MG63 (cell line): ENCODE data around the gene PLA2G4B. TPM values are rescaled to one million over a fixed set of nuclear protein-coding genes. Genes with fewer than 3 reads are reported as not detected.

ENCODE experiments used
- DNase-seq: peaks from one replicate; pipeline ENCODE4 v3.0.0-alpha.2; 2020
- H3K27me3 ChIP-seq: fragments of 250-450 bp; sonication (Bioruptor Pico); 2 replicates; pipeline ENCODE4 v1.5.1; 2020; ENCODE audit warnings: mild to moderate bottlenecking, moderate library complexity
- H3K36me3 ChIP-seq: fragments of 250-450 bp; sonication (Bioruptor Pico); 2 replicates; pipeline ENCODE4 v1.5.1; 2020; ENCODE audit warnings: mild to moderate bottlenecking, moderate library complexity
- H3K4me3 ChIP-seq: fragments of 250-450 bp; sonication (Bioruptor Pico); 2 replicates; pipeline ENCODE4 v1.5.1; 2020; ENCODE audit warnings: mild to moderate bottlenecking, moderate library complexity
- H3K9me3 ChIP-seq: fragments of 250-450 bp; sonication (Bioruptor Pico); 2 replicates; pipeline ENCODE4 v1.5.1; 2020; ENCODE audit warnings: mild to moderate bottlenecking, moderate library complexity
- total RNA-seq: library from RNA; depleted of rRNA; stranded (reverse); fragments of >200 nt; shearing (Covaris generic); gene quantifications from 2 replicates; pipeline ENCODE4 v1.2.3, GENCODE V29; 2014; ENCODE audit warnings: low replicate concordance

The PLA2G4B gene
- total RNA-seq, 1 experiment from 2014 or later, result 0.20 TPM

DNA sequence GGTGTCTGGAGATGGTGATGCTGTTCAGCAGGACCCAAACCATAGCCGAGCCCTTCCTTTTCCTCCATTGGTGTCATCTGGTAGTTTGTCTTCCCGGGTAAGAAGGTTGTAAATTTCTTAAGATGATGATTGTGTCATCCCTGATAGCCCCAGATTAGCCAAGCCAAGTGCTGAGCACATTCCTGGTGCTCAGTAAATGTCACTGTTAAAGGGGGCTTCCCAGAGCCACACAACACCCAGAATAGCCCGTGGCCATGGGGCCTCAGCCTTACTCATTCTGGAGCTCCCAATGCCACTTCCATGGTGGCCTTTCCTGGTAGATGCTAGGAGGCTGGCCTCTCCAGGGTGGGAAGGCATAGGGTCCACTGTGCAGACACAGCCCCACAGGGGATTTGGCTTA is 4.6 kb upstream of the PLA2G4B start:
- DNase-seq, result no peak
- Histone ChIP-seq H3K27me3 (no peaks in the 10 kb centered on the region), H3K4me3 (no peak overlapping the region), H3K9me3 (no peaks in the 10 kb centered on the region), H3K36me3 (no peaks in the 10 kb centered on the region)

DNA sequence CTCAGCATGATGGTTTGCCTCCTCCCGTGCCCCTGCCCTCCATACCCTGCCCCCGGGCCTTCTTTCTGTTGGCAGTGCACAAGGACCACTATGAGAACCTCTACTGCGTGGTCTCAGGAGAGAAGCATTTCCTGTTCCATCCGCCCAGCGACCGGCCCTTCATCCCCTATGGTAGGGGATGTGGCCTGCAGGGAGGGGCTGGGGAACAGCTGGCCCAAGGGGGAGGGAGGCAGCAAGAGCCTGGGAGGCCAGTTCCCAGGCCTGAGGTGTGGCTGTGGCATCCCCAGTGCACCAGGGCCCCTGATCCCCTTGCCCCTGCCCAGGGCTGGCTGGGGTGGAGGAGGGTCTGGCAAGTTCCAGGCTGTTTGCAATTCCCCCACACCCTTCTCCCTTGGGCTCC is 2.6 kb upstream of the PLA2G4B start:
- Histone ChIP-seq H3K4me3 (no peak overlapping the region), H3K9me3 (no peaks in the 10 kb centered on the region), H3K36me3 (no peaks in the 10 kb centered on the region), H3K27me3 (no peaks in the 10 kb centered on the region)
- no peak for DNase-seq

DNA sequence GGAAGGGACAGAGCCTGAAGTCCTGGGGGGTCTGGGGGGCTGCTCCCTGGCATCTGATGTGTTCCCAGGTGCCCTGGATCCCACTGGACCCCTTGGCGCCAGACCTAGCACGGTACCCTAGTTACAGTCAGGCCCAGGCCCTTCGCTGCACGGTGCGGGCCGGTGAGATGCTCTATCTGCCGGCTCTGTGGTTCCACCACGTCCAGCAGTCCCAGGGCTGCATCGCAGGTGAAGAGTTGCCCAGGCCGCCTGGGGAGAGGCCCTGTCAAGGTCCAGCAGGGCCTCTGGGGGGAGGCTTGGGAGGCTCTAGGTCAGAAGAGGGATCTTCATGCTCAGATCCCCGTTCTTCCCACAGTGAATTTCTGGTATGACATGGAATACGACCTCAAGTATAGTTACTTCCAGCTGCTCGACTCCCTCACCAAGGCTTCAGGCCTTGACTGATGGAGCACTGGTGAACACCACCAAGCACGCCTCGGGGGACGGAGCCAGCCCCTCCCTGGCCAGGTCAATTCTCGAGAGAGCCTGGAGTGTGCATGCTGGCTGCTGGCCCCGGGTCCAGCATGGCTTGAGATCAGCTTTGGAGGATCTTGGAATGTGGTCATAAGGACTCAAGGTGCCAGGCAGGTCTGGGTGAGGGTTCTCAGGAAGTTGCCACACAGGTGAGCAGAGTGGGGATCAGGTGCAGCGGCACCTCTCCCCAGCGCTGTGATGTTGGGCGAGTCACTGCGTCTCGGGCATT is 1.8 kb upstream of the PLA2G4B start:
- DNase-seq, result no peak
- H3K4me3 ChIP-seq, result no peak overlapping the region
- H3K9me3 ChIP-seq, result no peaks in the 10 kb centered on the region
- no peaks in the 10 kb centered on the region for H3K27me3 ChIP-seq
- no peaks in the 10 kb centered on the region for H3K36me3 ChIP-seq

GRCh38 chr15:41839781-41840491 is 1.3 kb downstream of the PLA2G4B start:
- H3K36me3 ChIP-seq, result no peaks in the 10 kb centered on the region
- no peak overlapping the region for H3K4me3 ChIP-seq
- no peaks in the 10 kb centered on the region for H3K9me3 ChIP-seq
- no peak for DNase-seq
- H3K27me3 ChIP-seq, result no peaks in the 10 kb centered on the region

GRCh38 chr15:41840673-41841072 is 2.0 kb downstream of the PLA2G4B start:
- DNase-seq, result no peak
- no peak overlapping the region for H3K4me3 ChIP-seq

GRCh38 chr15:41841131-41841530 is 2.5 kb downstream of the PLA2G4B start:
- no peaks in the 10 kb centered on the region for H3K36me3 ChIP-seq
- no peak for DNase-seq
- H3K9me3 ChIP-seq, result no peaks in the 10 kb centered on the region
- H3K27me3 ChIP-seq, result no peaks in the 10 kb centered on the region
- no peak overlapping the region for H3K4me3 ChIP-seq

More at GRCh38 chr15:41840673-41841072, 2.0 kb downstream of the PLA2G4B start:
- Histone ChIP-seq H3K27me3 (no peaks in the 10 kb centered on the region), H3K36me3 (no peaks in the 10 kb centered on the region), H3K9me3 (no peaks in the 10 kb centered on the region)

GRCh38 chr15:41842229-41842628 is 3.6 kb downstream of the PLA2G4B start:
- no peak for DNase-seq
- no peaks in the 10 kb centered on the region for H3K27me3 ChIP-seq

DNA sequence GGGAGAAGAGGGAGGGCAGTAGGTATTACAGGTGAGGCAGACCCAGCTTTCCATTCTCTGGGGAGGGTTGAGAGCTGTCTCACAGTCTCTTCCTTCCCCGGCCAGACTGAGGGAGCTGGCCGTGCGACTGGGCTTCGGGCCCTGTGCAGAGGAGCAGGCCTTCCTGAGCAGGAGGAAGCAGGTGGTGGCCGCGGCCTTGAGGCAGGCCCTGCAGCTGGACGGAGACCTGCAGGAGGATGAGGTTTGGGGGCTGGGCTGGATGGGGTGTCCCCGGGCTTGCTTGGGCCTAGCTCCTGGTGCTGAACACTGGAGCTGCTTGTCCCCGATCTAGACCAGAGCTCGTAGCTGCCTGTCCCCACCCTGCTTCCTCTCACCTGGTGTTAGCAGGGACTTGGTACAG is 4.9 kb downstream of the PLA2G4B start:
- no peak overlapping the region for H3K4me3 ChIP-seq
- DNase-seq, result no peak

More at GRCh38 chr15:41842229-41842628, 3.6 kb downstream of the PLA2G4B start:
- Histone ChIP-seq H3K4me3 (no peak overlapping the region), H3K36me3 (no peaks in the 10 kb centered on the region), H3K9me3 (no peaks in the 10 kb centered on the region)

DNA sequence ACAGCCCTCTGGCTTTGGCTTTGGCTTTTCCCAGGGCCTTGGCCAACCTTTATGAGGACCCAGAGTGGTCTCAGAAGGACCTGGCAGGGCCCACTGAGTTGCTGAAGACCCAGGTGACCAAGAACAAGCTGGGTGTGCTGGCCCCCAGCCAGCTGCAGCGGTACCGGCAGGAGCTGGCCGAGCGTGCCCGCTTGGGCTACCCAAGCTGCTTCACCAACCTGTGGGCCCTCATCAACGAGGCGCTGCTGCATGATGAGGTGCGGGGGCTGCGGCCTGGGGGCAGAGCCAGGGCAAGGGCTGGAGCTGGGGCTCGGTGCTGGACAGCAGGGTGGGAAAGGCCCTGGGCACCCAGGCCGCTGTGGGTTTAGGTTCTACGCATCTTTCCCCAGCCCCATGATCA is 6.2 kb downstream of the PLA2G4B start:
- DNase-seq, result no peak
- H3K36me3 ChIP-seq, result no peaks in the 10 kb centered on the region
- no peak overlapping the region for H3K4me3 ChIP-seq
- no peaks in the 10 kb centered on the region for H3K9me3 ChIP-seq
- no peaks in the 10 kb centered on the region for H3K27me3 ChIP-seq

More for the DNA sequence above, 4.9 kb downstream of the PLA2G4B start:
- Histone ChIP-seq H3K9me3 (no peaks in the 10 kb centered on the region), H3K36me3 (no peaks in the 10 kb centered on the region), H3K27me3 (no peaks in the 10 kb centered on the region)

- no peaks in the 10 kb centered on the region for H3K27me3 ChIP-seq
- DNase-seq, result no peak
Observed at GRCh38 chr15:41847206-41847605, 8.6 kb downstream of the PLA2G4B start.

GRCh38 chr15:41847981-41848380 is 9.3 kb downstream of the PLA2G4B start:
- no peak overlapping the region for H3K4me3 ChIP-seq

More at GRCh38 chr15:41847206-41847605, 8.6 kb downstream of the PLA2G4B start:
- Histone ChIP-seq H3K9me3 (no peaks in the 10 kb centered on the region), H3K4me3 (no peak overlapping the region), H3K36me3 (no peaks in the 10 kb centered on the region)

DNA sequence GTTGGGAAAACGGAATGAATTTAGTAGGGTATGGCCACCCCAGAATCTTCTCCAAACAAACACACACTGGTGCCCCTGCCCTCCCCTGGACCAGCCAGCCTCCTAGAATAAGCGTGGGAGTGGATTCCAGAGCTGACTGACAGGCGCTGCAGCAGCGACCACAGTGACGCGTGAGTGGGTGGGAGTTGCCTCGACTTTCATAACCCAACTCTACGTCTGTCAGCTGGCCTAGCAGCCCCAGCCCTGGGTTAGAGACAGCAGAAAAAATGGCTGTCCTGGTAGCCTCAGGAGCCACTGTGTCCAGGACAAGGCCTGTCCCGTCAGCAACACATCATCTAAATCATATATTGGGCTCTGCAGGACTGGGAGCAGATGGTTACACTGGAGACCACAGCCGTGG is 10.0 kb downstream of the PLA2G4B start:
- Histone ChIP-seq H3K4me3 (no peak overlapping the region), H3K36me3 (no peaks in the 10 kb centered on the region)
- DNase-seq, result no peak

More at GRCh38 chr15:41847981-41848380, 9.3 kb downstream of the PLA2G4B start:
- Histone ChIP-seq H3K9me3 (no peaks in the 10 kb centered on the region), H3K27me3 (no peaks in the 10 kb centered on the region), H3K36me3 (no peaks in the 10 kb centered on the region)
- no peak for DNase-seq

GRCh38 chr15:41849204-41849603 is 10.6 kb downstream of the PLA2G4B start:
- H3K27me3 ChIP-seq, result no peaks in the 10 kb centered on the region

More for the DNA sequence above, 10.0 kb downstream of the PLA2G4B start:
- Histone ChIP-seq H3K9me3 (no peaks in the 10 kb centered on the region), H3K27me3 (no peaks in the 10 kb centered on the region)

DNA sequence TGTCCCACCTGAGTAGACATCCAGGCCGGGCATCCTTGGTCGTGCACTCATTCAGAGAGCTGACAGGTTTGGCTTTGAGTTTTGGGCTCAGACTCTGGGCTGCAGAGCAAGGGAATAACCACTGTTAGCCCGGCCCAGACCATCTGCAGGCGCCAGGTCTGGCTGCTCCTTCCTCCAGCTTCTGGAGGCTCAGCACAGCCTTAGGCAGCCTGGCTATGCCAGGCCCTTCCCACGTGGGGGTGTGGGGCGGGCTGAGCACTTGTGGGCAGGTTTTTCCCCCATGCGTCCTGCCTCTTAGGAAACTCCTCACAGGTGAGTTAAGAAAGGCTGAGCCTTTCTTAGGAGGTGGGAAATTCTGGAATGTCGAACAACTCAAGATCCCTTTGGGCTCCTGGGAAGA is 11.2 kb downstream of the PLA2G4B start:
- H3K36me3 ChIP-seq, result no peaks in the 10 kb centered on the region
- no peak for DNase-seq
- H3K27me3 ChIP-seq, result no peaks in the 10 kb centered on the region
- H3K9me3 ChIP-seq, result no peaks in the 10 kb centered on the region
- no peak overlapping the region for H3K4me3 ChIP-seq

More at GRCh38 chr15:41849204-41849603, 10.6 kb downstream of the PLA2G4B start:
- no peak overlapping the region for H3K4me3 ChIP-seq
- no peaks in the 10 kb centered on the region for H3K9me3 ChIP-seq
- H3K36me3 ChIP-seq, result no peaks in the 10 kb centered on the region
- DNase-seq, result no peak

- DNase-seq, result no peak
- no peaks in the 10 kb centered on the region for H3K9me3 ChIP-seq
- no peak overlapping the region for H3K4me3 ChIP-seq
- no peaks in the 10 kb centered on the region for H3K36me3 ChIP-seq
- H3K27me3 ChIP-seq, result no peaks in the 10 kb centered on the region
Observed at GRCh38 chr15:41850482-41851166, 12.0 kb downstream of the PLA2G4B start.

DNA sequence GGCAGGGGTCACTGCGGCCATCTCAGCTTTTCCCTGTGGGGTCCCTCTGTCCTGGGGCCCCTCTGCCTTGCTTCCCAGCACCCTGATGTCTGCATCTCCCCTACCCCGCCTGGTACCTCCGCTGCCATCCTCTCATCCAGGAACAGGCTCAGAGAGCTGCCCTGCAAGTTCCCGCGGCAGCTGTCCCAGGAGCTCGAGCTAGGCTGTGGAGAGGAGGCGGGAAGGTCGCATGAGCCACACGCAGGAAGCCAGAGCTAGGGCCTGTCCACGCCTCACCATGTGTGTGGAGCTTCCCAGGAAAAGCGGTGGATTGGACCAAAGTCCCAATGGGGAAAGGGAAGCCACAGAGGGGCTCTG is 12.5 kb downstream of the PLA2G4B start:
- no peaks in the 10 kb centered on the region for H3K27me3 ChIP-seq
- no peak for DNase-seq
- H3K9me3 ChIP-seq, result no peaks in the 10 kb centered on the region
- H3K4me3 ChIP-seq, result no peak overlapping the region
- no peaks in the 10 kb centered on the region for H3K36me3 ChIP-seq

DNA sequence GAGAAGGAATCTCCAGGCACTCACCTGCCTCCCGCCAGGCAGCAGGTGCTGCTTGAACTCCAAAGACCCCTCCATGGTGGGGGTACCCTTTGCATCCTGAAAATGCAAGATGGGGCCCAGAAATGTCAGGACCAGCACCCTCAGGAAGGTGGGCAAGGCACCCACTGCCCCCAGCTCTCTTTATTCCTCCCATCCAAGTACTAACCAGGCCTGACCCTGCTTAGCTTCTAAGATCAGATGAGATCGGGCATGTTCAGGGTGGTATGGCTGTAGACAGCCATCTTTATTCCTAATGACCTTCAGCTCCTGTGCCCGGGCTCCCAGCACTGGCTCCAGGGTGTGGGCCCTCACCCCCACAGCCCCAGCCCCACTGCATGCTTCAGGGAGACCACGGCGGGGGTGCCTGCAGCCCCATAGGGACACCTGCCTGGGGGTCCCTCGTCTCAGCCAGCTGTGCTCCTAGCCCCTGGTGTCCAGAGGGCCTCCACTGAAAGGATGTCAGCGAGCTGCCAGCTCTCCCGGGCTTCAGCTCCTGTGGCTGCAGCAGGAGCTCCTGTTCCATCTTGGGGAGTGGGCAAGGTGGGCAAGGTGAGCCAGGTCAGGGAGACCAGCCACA is 13.2 kb downstream of the PLA2G4B start:
- H3K27me3 ChIP-seq, result no peaks in the 10 kb centered on the region

More for the DNA sequence above, 13.2 kb downstream of the PLA2G4B start:
- no peaks in the 10 kb centered on the region for H3K9me3 ChIP-seq
- no peak overlapping the region for H3K4me3 ChIP-seq
- no peak for DNase-seq
- H3K36me3 ChIP-seq, result no peaks in the 10 kb centered on the region
